Measurements from ENCODE around the gene MCCC2. TPM values are rescaled to one million over a fixed set of nuclear protein-coding genes. Genes with fewer than 3 reads are reported as not detected.

Gene MCCC2
- total and polyA plus RNA-seq, 2 experiments from 2014 or later: 31.9 to 59.1 TPM

DNA sequence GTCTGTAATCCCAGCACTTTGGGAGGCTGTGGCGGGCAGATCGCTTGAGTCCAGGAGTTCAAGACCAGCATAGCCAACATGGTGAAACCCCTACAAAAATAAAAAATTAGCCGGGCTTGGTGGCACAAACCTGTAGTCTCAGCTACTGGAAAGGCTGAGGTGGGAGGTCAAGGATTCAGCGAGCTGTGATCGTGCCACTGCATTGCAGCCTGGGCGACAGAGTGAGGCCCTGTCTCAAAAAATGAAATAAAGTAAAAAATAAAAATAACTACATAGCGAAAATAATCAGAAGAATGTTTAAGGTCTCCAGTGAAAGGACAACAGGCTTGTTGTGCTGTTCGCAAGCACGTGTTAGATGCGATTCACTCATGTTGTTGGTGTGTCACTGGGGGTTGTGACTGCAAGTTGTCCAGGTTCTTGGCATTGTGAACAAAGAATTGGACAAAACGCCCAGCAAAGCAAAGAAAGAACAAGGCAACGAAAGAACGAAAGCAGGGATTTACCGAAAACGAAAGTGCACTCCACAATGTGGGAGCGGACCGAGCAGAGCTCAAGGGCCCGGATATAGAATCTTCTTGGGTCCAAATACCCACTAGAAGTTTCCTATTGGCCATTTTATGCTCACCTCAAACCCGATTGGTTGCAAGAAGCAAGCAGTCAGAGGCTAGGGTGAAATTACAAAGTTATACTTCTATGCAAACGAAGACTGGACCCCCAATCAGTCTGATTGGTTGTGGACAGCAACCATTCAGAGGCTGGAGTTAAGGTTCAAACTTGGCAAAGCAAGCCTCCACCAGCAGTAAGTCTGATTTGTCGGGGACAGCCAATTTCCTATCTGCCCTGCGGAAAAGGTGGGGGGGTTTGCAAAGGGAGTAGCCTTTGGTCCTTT is 844 bp upstream of the MCCC2 start:
- Histone ChIP-seq H3F3A (replicated peaks; ENCODE audit: low read depth) (0 out of 2 replicates have a peak, but pooled peaks cover 5% of the 10 kb centered on the region), H4K20me1 (replicated peaks; ENCODE audit: insufficient read depth) (no peaks in the 10 kb centered on the region; the same call in 1 of the 2 replicates), H3K27me3 (ENCODE audit: insufficient read depth) (no peaks in the 10 kb centered on the region), H3K4me2 (peak overlapping the region; percentile 69), H3K4me3 (peak overlapping the region; percentile 93), H3K4me1 (ENCODE audit: insufficient read depth) (peaks cover 12% of the 10 kb centered on the region; the same call in 1 of the 2 replicates), H2AFZ (no peak overlapping the region), H3K27ac (ENCODE audit: low read depth) (peak overlapping the region; percentile 61), H3K36me3 (ENCODE audit: insufficient read depth) (no peaks in the 10 kb centered on the region), H3K79me2 (replicated peaks; ENCODE audit: insufficient read depth) (peaks cover 39% of the 10 kb centered on the region), H3K9me2 (ENCODE audit: insufficient read depth) (no peaks in the 10 kb centered on the region; the same call in 1 of the 2 replicates)
- H3K9me3 Mint-ChIP-seq: no peaks in the 10 kb centered on the region; the same call in 1 of the 3 replicates
- peaks cover 3% of the 10 kb centered on the region for H3K27me3 Mint-ChIP-seq (ENCODE audit: insufficient read depth, low read depth, poor library complexity)
- DNase-seq (ENCODE audit: low spot score): peak; percentile 63
- TF ChIP-seq NANOG (IDR thresholded peaks at IDR 0.05; ENCODE audit: borderline replicate concordance): no peak
- no peak for TF ChIP-seq STAT1 (IDR thresholded peaks at IDR 0.05; ENCODE audit: unreplicated experiment)
- H3K4me1 Mint-ChIP-seq: peaks cover 15% of the 10 kb centered on the region
- ATAC-seq: peak; percentile 14
- H3K4me3 Mint-ChIP-seq: peak overlapping the region; percentile 86
- peaks cover 9% of the 10 kb centered on the region for H3K36me3 Mint-ChIP-seq (ENCODE audit: low read depth)
- H3K27ac Mint-ChIP-seq: peak overlapping the region; percentile 98

DNA sequence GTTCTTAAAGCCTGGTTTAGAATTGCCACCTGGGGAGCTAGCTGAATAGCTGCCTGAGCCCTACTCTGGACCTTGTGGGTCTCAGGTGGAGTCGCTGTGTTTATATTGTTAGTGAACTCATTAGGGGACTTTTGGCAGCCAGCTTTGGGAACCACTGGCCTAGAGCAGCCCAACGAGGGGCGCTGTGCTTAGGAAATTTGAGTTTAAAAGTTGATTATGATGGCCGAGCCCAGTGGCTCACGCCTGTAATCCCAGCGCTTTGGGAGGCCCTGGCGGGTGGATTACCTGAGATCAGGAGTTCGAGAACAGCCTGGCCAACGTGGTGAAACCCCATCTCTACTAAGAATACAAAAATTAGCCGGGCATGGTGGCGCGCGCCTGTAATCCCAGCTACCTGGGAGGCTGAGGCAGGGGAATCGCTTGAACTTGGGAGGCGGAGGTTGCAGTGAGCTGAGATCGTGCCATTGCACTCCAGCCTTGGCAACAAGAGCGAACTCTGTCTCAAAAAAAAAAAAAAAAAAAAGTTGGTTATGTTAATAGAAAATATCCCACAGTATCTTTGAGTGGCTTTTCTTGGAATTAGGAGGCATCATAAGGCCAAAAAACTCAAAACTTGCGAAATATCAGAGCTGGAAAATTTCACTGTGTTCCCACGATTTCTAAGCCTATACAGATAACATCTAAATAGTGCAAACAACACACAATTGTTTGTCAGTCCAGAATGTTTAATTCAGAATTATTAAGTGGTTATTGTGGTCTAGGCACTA is 809 bp downstream of the MCCC2 start:
- Histone ChIP-seq H3K4me3 (peak overlapping the region; percentile 93), H3F3A (replicated peaks; ENCODE audit: low read depth) (0 out of 2 replicates have a peak, but pooled peaks cover 5% of the 10 kb centered on the region), H3K4me2 (peak overlapping the region; percentile 96), H3K27me3 (ENCODE audit: insufficient read depth) (no peaks in the 10 kb centered on the region), H2AFZ (peak overlapping the region; percentile 97), H4K20me1 (replicated peaks; ENCODE audit: insufficient read depth) (no peaks in the 10 kb centered on the region; the same call in 1 of the 2 replicates), H3K36me3 (ENCODE audit: insufficient read depth) (0 out of 2 replicates have a peak, but pooled peaks cover 2% of the 10 kb centered on the region), H3K27ac (ENCODE audit: low read depth) (peak overlapping the region; percentile 96), H3K9me2 (ENCODE audit: insufficient read depth) (no peaks in the 10 kb centered on the region; the same call in 1 of the 2 replicates), H3K4me1 (ENCODE audit: insufficient read depth) (peaks cover 12% of the 10 kb centered on the region; the same call in 1 of the 2 replicates), H3K79me2 (replicated peaks; ENCODE audit: insufficient read depth) (peaks cover 55% of the 10 kb centered on the region)
- Mint-ChIP-seq H3K9me3 (no peaks in the 10 kb centered on the region; the same call in 1 of the 3 replicates), H3K4me3 (peak overlapping the region; percentile 86), H3K27ac (peak overlapping the region; percentile 94), H3K36me3 (ENCODE audit: low read depth) (peaks cover 13% of the 10 kb centered on the region), H3K4me1 (peaks cover 15% of the 10 kb centered on the region), H3K27me3 (ENCODE audit: insufficient read depth, low read depth, poor library complexity) (peaks cover 3% of the 10 kb centered on the region)
- no peak for DNase-seq (ENCODE audit: low spot score)
- TF ChIP-seq, protein P1, sequence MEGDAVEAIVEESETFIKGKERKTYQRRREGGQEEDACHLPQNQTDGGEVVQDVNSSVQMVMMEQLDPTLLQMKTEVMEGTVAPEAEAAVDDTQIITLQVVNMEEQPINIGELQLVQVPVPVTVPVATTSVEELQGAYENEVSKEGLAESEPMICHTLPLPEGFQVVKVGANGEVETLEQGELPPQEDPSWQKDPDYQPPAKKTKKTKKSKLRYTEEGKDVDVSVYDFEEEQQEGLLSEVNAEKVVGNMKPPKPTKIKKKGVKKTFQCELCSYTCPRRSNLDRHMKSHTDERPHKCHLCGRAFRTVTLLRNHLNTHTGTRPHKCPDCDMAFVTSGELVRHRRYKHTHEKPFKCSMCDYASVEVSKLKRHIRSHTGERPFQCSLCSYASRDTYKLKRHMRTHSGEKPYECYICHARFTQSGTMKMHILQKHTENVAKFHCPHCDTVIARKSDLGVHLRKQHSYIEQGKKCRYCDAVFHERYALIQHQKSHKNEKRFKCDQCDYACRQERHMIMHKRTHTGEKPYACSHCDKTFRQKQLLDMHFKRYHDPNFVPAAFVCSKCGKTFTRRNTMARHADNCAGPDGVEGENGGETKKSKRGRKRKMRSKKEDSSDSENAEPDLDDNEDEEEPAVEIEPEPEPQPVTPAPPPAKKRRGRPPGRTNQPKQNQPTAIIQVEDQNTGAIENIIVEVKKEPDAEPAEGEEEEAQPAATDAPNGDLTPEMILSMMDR (conservative IDR thresholded peaks at IDR 0.05; ENCODE audit: low read depth in 2 of 2): peak in 1 of 2 experiments; percentile 22; a peak in 2 of 4 replicates
- no peak for TF ChIP-seq CREB1 (CRISPR knock-in tag; IDR thresholded peaks at IDR 0.05; ENCODE audit: low read depth)
- peak; percentile 46 for ATAC-seq

Measured in GM23338 (cell line).